ENCODE results near the gene ZNF792. TPM values are rescaled to one million over a fixed set of nuclear protein-coding genes. Genes with fewer than 3 reads are reported as not detected.
"Not testable (repeated sequence)": the region's sequence is repeated elsewhere in the genome, so short reads cannot be mapped to it uniquely, and the experiment has no call there.

Gene ZNF792
- total RNA-seq, 2 experiments from 2014 or later = 6.4 to 6.9 TPM

GRCh38 chr19:34938886-34939285 is 25.1 kb downstream of the ZNF792 start:
- ChIA-PET CTCF (no interaction called here), POLR2A (no interaction called here)
- no peak overlapping the region for H3K4me3 Mint-ChIP-seq
- peaks cover 65% of the 10 kb centered on the region for H3K36me3 Mint-ChIP-seq
- H3K4me1 Mint-ChIP-seq (ENCODE audit: low read depth) = no peaks in the 10 kb centered on the region
- intact Hi-C loops (cut with micrococcal nuclease) = no loop called here
- H3K27me3 Mint-ChIP-seq = no peaks in the 10 kb centered on the region
- peaks cover 45% of the 10 kb centered on the region for H3K9me3 Mint-ChIP-seq
- no peak overlapping the region for H3K27ac Mint-ChIP-seq
- no peak for DNase-seq

- intact Hi-C loops (cut with micrococcal nuclease) = no loop called here
- H3K4me1 Mint-ChIP-seq (ENCODE audit: low read depth) = no peaks in the 10 kb centered on the region
- no peak overlapping the region for H3K4me3 Mint-ChIP-seq
- no peaks in the 10 kb centered on the region for H3K27me3 Mint-ChIP-seq
- POLR2A ChIA-PET = interaction anchor here (1.1 kb wide), 1 partner anchor 9 kb away, joined by 3 read pairs; the partner anchor contains the start of gene ZNF30
- no peak for DNase-seq
- no peak overlapping the region for H3K27ac Mint-ChIP-seq
- H3K36me3 Mint-ChIP-seq = peaks cover 58% of the 10 kb centered on the region
- peaks cover 19% of the 10 kb centered on the region for H3K9me3 Mint-ChIP-seq
- CTCF ChIA-PET = no interaction called here
These were observed 27.8 kb downstream of the ZNF792 start for GRCh38 chr19:34936184-34936583.

- no peak for DNase-seq
- peaks cover 3% of the 10 kb centered on the region for H3K4me1 Mint-ChIP-seq (ENCODE audit: low read depth)
- H3K36me3 Mint-ChIP-seq = peaks cover 49% of the 10 kb centered on the region
- no peak overlapping the region for H3K4me3 Mint-ChIP-seq
- intact Hi-C loops (cut with micrococcal nuclease) = no loop called here
- H3K27ac Mint-ChIP-seq = no peak overlapping the region
- H3K27me3 Mint-ChIP-seq = no peaks in the 10 kb centered on the region
- ChIA-PET POLR2A (no interaction called here), CTCF (no interaction called here)
- peaks cover 4% of the 10 kb centered on the region for H3K9me3 Mint-ChIP-seq
These were observed 31.5 kb downstream of the ZNF792 start for GRCh38 chr19:34932494-34932893.

- peaks cover 2% of the 10 kb centered on the region for H3K27me3 Mint-ChIP-seq
- intact Hi-C loops (cut with micrococcal nuclease) = loop anchor here (5.0 kb wide), 1 partner anchor 35 kb away; the partner anchor contains the start of gene ZNF792
- H3K4me1 Mint-ChIP-seq (ENCODE audit: low read depth) = peaks cover 8% of the 10 kb centered on the region
- POLR2A ChIA-PET = interaction anchor here (1.0 to 1.3 kb wide), 3 partner anchors 10 to 249 kb away, joined by 3 to 4 read pairs (median 3); partner anchors contain the start of gene ZNF302
- H3K36me3 Mint-ChIP-seq = peaks cover 13% of the 10 kb centered on the region
- H3K4me3 Mint-ChIP-seq = peak within 1 kb of the TSS; percentile 89
- DNase-seq = peak; percentile 91
- CTCF ChIA-PET = interaction anchor here (0.7 to 1.5 kb wide), 5 partner anchors 46 to 120 kb away, joined by 3 to 4 read pairs (median 3); no protein-coding TSS in a partner anchor
- peak within 1 kb of the TSS; percentile 62 for H3K27ac Mint-ChIP-seq
- no peaks in the 10 kb centered on the region for H3K9me3 Mint-ChIP-seq
These were observed 37.2 kb downstream of the ZNF792 start, which contains the start of gene ZNF30 for GRCh38 chr19:34926685-34927375. ZNF30 (plus strand) TSS chr19:34926903; CDS start chr19:34929948, 3,045 bp downstream.

GRCh38 chr19:34926361-34926684 is 37.7 kb downstream of the ZNF792 start:
- no peak for DNase-seq
- ChIA-PET CTCF (interaction anchor here (0.7 to 1.5 kb wide), 4 partner anchors 46 to 118 kb away, joined by 3 to 4 read pairs (median 4); no protein-coding TSS in a partner anchor), POLR2A (interaction anchor here (1.0 to 1.1 kb wide), 2 partner anchors 19 to 249 kb away, joined by 3 to 4 read pairs; partner anchors contain the start of gene ZNF302)
- Mint-ChIP-seq H3K4me3 (peak overlapping the region; percentile 89), H3K4me1 (ENCODE audit: low read depth) (peaks cover 8% of the 10 kb centered on the region), H3K9me3 (no peaks in the 10 kb centered on the region), H3K36me3 (peaks cover 9% of the 10 kb centered on the region), H3K27ac (no peak overlapping the region), H3K27me3 (peaks cover 2% of the 10 kb centered on the region)
- intact Hi-C loops (cut with micrococcal nuclease) = loop anchor here (5.0 kb wide), 1 partner anchor 36 kb away; the partner anchor contains the start of gene ZNF792

- Mint-ChIP-seq H3K36me3 (peaks cover 6% of the 10 kb centered on the region), H3K4me3 (no peak overlapping the region), H3K9me3 (no peaks in the 10 kb centered on the region), H3K27ac (no peak overlapping the region), H3K27me3 (peaks cover 2% of the 10 kb centered on the region), H3K4me1 (ENCODE audit: low read depth) (peaks cover 8% of the 10 kb centered on the region)
- intact Hi-C loops (cut with micrococcal nuclease) = loop anchor here (5.0 kb wide), 1 partner anchor 37 kb away; the partner anchor contains the start of gene ZNF792
- ChIA-PET POLR2A (no interaction called here), CTCF (no interaction called here)
- DNase-seq = no peak
These were observed 38.7 kb downstream of the ZNF792 start for GRCh38 chr19:34925278-34925855.

- CTCF ChIA-PET; POLR2A ChIA-PET; H3K36me3 Mint-ChIP-seq; H3K27me3 Mint-ChIP-seq; H3K4me1 Mint-ChIP-seq (ENCODE audit: low read depth); H3K27ac Mint-ChIP-seq; DNase-seq; H3K4me3 Mint-ChIP-seq; intact Hi-C loops (cut with micrococcal nuclease): not testable (repeated sequence)
- peaks cover 29% of the 10 kb centered on the region for H3K9me3 Mint-ChIP-seq
These were observed 43.8 kb downstream of the ZNF792 start for GRCh38 chr19:34920090-34920786.

- Mint-ChIP-seq H3K4me1 (ENCODE audit: low read depth) (no peaks in the 10 kb centered on the region), H3K27ac (no peak overlapping the region), H3K36me3 (no peaks in the 10 kb centered on the region), H3K27me3 (no peaks in the 10 kb centered on the region), H3K4me3 (no peak overlapping the region), H3K9me3 (peaks cover 29% of the 10 kb centered on the region)
- intact Hi-C loops (cut with micrococcal nuclease) = no loop called here
- DNase-seq = no peak
- ChIA-PET POLR2A (no interaction called here), CTCF (no interaction called here)
These were observed 45.8 kb downstream of the ZNF792 start for GRCh38 chr19:34918190-34918589.

GRCh38 chr19:34917144-34917543 is 46.9 kb downstream of the ZNF792 start:
- intact Hi-C loops (cut with micrococcal nuclease); H3K4me1 Mint-ChIP-seq (ENCODE audit: low read depth); POLR2A ChIA-PET; CTCF ChIA-PET; DNase-seq; H3K36me3 Mint-ChIP-seq; H3K4me3 Mint-ChIP-seq; H3K27me3 Mint-ChIP-seq; H3K27ac Mint-ChIP-seq: not testable (repeated sequence)
- H3K9me3 Mint-ChIP-seq = peaks cover 29% of the 10 kb centered on the region

- Mint-ChIP-seq H3K27ac (no peak overlapping the region), H3K4me1 (ENCODE audit: low read depth) (peaks cover under 1% of the 10 kb centered on the region), H3K36me3 (peaks cover 3% of the 10 kb centered on the region), H3K4me3 (no peak overlapping the region), H3K27me3 (peaks cover 19% of the 10 kb centered on the region), H3K9me3 (peaks cover 1% of the 10 kb centered on the region)
- DNase-seq = no peak
- intact Hi-C loops (cut with micrococcal nuclease) = no loop called here
- CTCF ChIA-PET = no interaction called here
- POLR2A ChIA-PET = no interaction called here
These were observed 53.3 kb downstream of the ZNF792 start for GRCh38 chr19:34910770-34911169.

Measured in activated CD4-positive, alpha-beta memory T cell treated with anti-CD3 and anti-CD28 coated beads for 36 hours (primary cell).